ENCODE measurements around the gene MUC20.
"Not testable (repeated sequence)": the region's sequence is repeated elsewhere in the genome, so short reads cannot be mapped to it uniquely, and the experiment has no call there.

DNA sequence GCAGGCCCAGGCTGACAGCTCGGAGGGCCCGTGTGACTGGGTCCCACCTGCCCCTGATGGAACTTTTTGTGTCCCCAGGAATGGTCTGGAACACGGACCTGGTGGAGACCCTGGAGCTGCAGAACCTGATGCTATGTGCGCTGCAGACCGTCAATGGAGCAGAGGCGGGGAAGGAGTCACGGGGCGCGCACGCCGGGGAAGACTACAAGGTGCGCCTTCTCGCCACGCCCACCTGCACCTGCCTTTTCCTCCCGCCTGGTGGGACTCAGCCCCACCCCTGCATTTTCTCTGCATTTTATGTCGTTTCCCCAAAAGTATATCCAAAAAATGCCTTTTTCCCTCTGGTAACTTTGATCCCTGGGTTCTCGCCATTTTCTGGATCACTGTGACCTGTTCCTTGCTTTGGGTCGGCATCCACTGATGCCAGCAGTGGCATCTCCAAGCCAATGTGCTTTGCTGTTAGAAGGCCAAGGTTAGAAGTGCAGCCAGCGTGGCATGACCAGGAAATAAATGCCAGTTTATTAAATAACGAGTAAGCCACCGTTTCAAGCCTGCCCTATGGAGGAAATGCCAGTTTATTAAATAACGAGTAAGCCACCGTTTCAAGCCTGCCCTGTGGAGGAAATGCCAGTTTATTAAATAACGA is 39.2 kb upstream of the MUC20 start:
- not testable (repeated sequence) for TF ChIP-seq CTCF (IDR thresholded peaks at IDR 0.05)
- TF ChIP-seq, protein P1, sequence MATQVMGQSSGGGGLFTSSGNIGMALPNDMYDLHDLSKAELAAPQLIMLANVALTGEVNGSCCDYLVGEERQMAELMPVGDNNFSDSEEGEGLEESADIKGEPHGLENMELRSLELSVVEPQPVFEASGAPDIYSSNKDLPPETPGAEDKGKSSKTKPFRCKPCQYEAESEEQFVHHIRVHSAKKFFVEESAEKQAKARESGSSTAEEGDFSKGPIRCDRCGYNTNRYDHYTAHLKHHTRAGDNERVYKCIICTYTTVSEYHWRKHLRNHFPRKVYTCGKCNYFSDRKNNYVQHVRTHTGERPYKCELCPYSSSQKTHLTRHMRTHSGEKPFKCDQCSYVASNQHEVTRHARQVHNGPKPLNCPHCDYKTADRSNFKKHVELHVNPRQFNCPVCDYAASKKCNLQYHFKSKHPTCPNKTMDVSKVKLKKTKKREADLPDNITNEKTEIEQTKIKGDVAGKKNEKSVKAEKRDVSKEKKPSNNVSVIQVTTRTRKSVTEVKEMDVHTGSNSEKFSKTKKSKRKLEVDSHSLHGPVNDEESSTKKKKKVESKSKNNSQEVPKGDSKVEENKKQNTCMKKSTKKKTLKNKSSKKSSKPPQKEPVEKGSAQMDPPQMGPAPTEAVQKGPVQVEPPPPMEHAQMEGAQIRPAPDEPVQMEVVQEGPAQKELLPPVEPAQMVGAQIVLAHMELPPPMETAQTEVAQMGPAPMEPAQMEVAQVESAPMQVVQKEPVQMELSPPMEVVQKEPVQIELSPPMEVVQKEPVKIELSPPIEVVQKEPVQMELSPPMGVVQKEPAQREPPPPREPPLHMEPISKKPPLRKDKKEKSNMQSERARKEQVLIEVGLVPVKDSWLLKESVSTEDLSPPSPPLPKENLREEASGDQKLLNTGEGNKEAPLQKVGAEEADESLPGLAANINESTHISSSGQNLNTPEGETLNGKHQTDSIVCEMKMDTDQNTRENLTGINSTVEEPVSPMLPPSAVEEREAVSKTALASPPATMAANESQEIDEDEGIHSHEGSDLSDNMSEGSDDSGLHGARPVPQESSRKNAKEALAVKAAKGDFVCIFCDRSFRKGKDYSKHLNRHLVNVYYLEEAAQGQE (IDR thresholded peaks at IDR 0.05; ENCODE audit: insufficient read depth in 1 of 2, low read depth in 2 of 2, low read length in 1 of 2): not testable (repeated sequence)
